Bronchial epithelial cell (primary cell): Measurements from ENCODE around the gene SHH. TPM values are rescaled to one million over a fixed set of nuclear protein-coding genes. Genes with fewer than 3 reads are reported as not detected.

Experiments used
- DNase-seq: peaks from one replicate; pipeline ENCODE4 v3.0.0-alpha.2; 2010; ENCODE audit warnings: low read depth
- FAIRE-seq: peaks from 2 replicates; lab custom pipeline; 2011; peaks lifted over from hg19 to GRCh38; lab: Jason Lieb, UNC
- H3K27me3 ChIP-seq: 2 replicates; pipeline ENCODE4 v1.5.1; 2011; ENCODE audit warnings: low read length; ENCODE audit not compliant: control insufficient read depth, insufficient read depth
- H3K36me3 ChIP-seq: 2 replicates; pipeline ENCODE4 v1.5.1; 2011; ENCODE audit warnings: low read length; ENCODE audit not compliant: control insufficient read depth, insufficient read depth
- H3K4me3 ChIP-seq: 2 replicates; pipeline ENCODE4 v1.5.1; 2011; ENCODE audit warnings: mild to moderate bottlenecking, low read depth, low read length, control low read depth
- CTCF ChIP-seq: IDR thresholded peaks from 2 replicates; pipeline ENCODE4 v1.5.1; 2011; ENCODE audit warnings: mild to moderate bottlenecking, moderate library complexity, low read length, control low read depth, inconsistent platforms; ENCODE audit not compliant: insufficient read depth, severe bottlenecking
- total RNA-seq: library from RNA; depleted of rRNA; stranded (reverse); fragments of >200 nt; gene quantifications from 2 replicates; pipeline ENCODE4 v1.2.1, GENCODE V29; 2014

Gene SHH
- total RNA-seq, 1 donor from 2014 or later, result not detected

GRCh38 chr7:155857141-155857540, 44.9 kb upstream of the SHH start:
- DNase-seq (no peak), FAIRE-seq (no peak)
- Histone ChIP-seq H3K27me3 (no peaks in the 10 kb centered on the region), H3K4me3 (no peak overlapping the region), H3K36me3 (no peaks in the 10 kb centered on the region)
- TF ChIP-seq CTCF, result no peak

- DNase-seq (no peak), FAIRE-seq (no peak)
- H3K4me3 ChIP-seq, result no peak overlapping the region
- no peak for TF ChIP-seq CTCF
- H3K36me3 ChIP-seq, result no peaks in the 10 kb centered on the region
- no peaks in the 10 kb centered on the region for H3K27me3 ChIP-seq
Observed at GRCh38 chr7:155856656-155857055, 44.4 kb upstream of the SHH start.

- FAIRE-seq (peak; percentile 43), DNase-seq (no peak)
- Histone ChIP-seq H3K4me3 (no peak overlapping the region), H3K27me3 (no peaks in the 10 kb centered on the region), H3K36me3 (no peaks in the 10 kb centered on the region)
- no peak for TF ChIP-seq CTCF
Observed at GRCh38 chr7:155852426-155853301, 40.4 kb upstream of the SHH start.

- FAIRE-seq (peak; percentile 50), DNase-seq (no peak)
- Histone ChIP-seq H3K4me3 (no peak overlapping the region), H3K36me3 (no peaks in the 10 kb centered on the region), H3K27me3 (no peaks in the 10 kb centered on the region)
- TF ChIP-seq CTCF, result no peak
Observed at GRCh38 chr7:155851892-155852291, 39.6 kb upstream of the SHH start.

- no peak for DNase-seq
- FAIRE-seq, result no peak
- TF ChIP-seq CTCF, result no peak
Observed at GRCh38 chr7:155850766-155851678, 38.8 kb upstream of the SHH start.

More at GRCh38 chr7:155850766-155851678, 38.8 kb upstream of the SHH start:
- H3K4me3 ChIP-seq, result no peak overlapping the region
- no peaks in the 10 kb centered on the region for H3K27me3 ChIP-seq
- H3K36me3 ChIP-seq, result no peaks in the 10 kb centered on the region
